Left lobe of liver (tissue), 2 donors: ENCODE measurements around the gene EIF5A2. TPM values are rescaled to one million over a fixed set of nuclear protein-coding genes. Genes with fewer than 3 reads are reported as not detected.
"Not testable (repeated sequence)": the region's sequence is repeated elsewhere in the genome, so short reads cannot be mapped to it uniquely, and the experiment has no call there.

Experiments used
- ATAC-seq: fragments of 200-7000 bp; cut with Tn5 transposase; one replicate; pipeline ENCODE4 v1.9.1; 2020; ENCODE audit warnings: mild to moderate bottlenecking, moderate library complexity
- DNase-seq: peaks from one replicate; pipeline ENCODE4 v3.0.0-alpha.2; 2020; ENCODE audit warnings: low spot score
- total RNA-seq: library from RNA; stranded (reverse); gene quantifications from one replicate; pipeline ENCODE4 v1.2.1, GENCODE V29; 2021
- donor health status: DM: no; HTN: no; CAD: no; lungs with moderate emphysema.
- donor health status: DM: no; HTN: yes; CAD: no.

Gene EIF5A2
- total RNA-seq, 1 donor from 2014 or later: 1.6 TPM

GRCh38 chr3:170897199-170897598 is 11.2 kb downstream of the EIF5A2 start:
- ATAC-seq, DNase-seq: not testable (repeated sequence)

- DNase-seq (no peak), ATAC-seq (no peak)
Observed at GRCh38 chr3:170896781-170897180, 11.7 kb downstream of the EIF5A2 start.

GRCh38 chr3:170896333-170896732 is 12.1 kb downstream of the EIF5A2 start:
- DNase-seq, ATAC-seq: not testable (repeated sequence)

GRCh38 chr3:170893895-170894294 is 14.5 kb downstream of the EIF5A2 start:
- DNase-seq: no peak
- no peak for ATAC-seq

GRCh38 chr3:170889630-170890029 is 18.8 kb downstream of the EIF5A2 start:
- DNase-seq: no peak
- ATAC-seq: no peak

- no peak for ATAC-seq
- no peak for DNase-seq
Observed at GRCh38 chr3:170889132-170889531, 19.3 kb downstream of the EIF5A2 start.

GRCh38 chr3:170884109-170884930 is 24.1 kb downstream of the EIF5A2 start:
- not testable (repeated sequence) for DNase-seq, ATAC-seq

GRCh38 chr3:170878688-170879087 is 29.7 kb downstream of the EIF5A2 start:
- ATAC-seq, DNase-seq: not testable (repeated sequence)

- ATAC-seq, DNase-seq: not testable (repeated sequence)
Observed at GRCh38 chr3:170877311-170877710, 31.1 kb downstream of the EIF5A2 start.

GRCh38 chr3:170876537-170876936 is 31.9 kb downstream of the EIF5A2 start:
- DNase-seq (no peak), ATAC-seq (no peak)

GRCh38 chr3:170869645-170870593 is 38.5 kb downstream of the EIF5A2 start, which contains the start of gene RPL22L1:
Gene RPL22L1 (minus strand): TSS chr3:170870195. CDS start chr3:170870167, 28 bp downstream.
- DNase-seq (peak; percentile 95), ATAC-seq (peak; percentile 98)

- DNase-seq (no peak), ATAC-seq (no peak)
Observed at GRCh38 chr3:170869239-170869590, 39.2 kb downstream of the EIF5A2 start.

GRCh38 chr3:170868577-170869238 is 39.7 kb downstream of the EIF5A2 start:
- ATAC-seq (no peak), DNase-seq (no peak)

- DNase-seq: no peak
- ATAC-seq: no peak
Observed at GRCh38 chr3:170867143-170867937, 41.1 kb downstream of the EIF5A2 start.

- ATAC-seq: no peak
- DNase-seq: no peak
Observed at GRCh38 chr3:170866499-170866898, 41.9 kb downstream of the EIF5A2 start.

- DNase-seq (no peak), ATAC-seq (no peak)
Observed at GRCh38 chr3:170865209-170866094, 43.0 kb downstream of the EIF5A2 start.

GRCh38 chr3:170864525-170865208 is 43.8 kb downstream of the EIF5A2 start:
- DNase-seq (no peak), ATAC-seq (peak; percentile 63)

- DNase-seq (no peak), ATAC-seq (no peak)
Observed at GRCh38 chr3:170863816-170864215, 44.6 kb downstream of the EIF5A2 start.
